ENCODE data around the gene IFITM1. TPM values are rescaled to one million over a fixed set of nuclear protein-coding genes. Genes with fewer than 3 reads are reported as not detected.

IFITM1 gene
- 55.4 TPM for total RNA-seq

- no peak for DNase-seq (ENCODE audit: low spot score)
Observed at GRCh38 chr11:313787-314553, at the start of gene IFITM1. TSS of gene IFITM1 (plus strand) at chr11:314040. CDS start at chr11:314171, 131 bp downstream.

DNA sequence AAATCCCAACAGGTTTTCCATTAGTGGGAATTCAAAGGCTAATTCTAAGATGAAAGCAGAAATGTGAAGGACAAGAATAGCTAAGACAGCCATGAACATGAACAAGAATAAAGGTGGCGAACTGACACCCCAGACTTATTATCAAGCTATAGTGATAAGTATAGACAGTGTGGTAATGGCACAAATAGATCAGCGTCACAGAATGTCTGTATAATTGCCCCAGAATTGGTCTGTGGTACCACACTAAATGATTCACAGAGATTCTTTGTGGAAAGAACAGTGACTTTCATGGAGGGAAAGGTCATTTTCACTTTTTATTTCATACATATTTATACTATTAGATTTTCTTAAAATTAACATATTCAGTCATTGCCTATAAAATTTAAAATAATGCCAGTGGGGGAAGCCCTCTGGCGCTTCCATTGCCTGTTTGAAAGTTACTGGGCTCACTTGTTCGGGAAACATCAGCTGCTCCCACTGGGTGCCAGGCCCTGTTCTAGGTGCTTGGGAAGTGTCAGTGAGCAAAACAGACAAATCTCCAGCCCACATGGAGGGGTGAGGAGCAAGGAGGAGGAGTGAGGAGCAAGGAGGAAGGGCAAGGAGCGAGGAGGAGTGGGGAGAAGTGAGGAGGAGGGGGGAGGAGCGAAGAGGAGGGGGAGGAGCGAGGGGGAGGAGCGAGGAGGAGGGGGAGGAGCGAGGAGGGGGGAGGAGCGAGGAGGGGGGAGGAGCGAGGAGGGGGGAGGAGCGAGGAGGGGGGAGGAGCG, 47.0 kb upstream of the IFITM1 start:
- DNase-seq (ENCODE audit: low spot score), result no peak

DNA sequence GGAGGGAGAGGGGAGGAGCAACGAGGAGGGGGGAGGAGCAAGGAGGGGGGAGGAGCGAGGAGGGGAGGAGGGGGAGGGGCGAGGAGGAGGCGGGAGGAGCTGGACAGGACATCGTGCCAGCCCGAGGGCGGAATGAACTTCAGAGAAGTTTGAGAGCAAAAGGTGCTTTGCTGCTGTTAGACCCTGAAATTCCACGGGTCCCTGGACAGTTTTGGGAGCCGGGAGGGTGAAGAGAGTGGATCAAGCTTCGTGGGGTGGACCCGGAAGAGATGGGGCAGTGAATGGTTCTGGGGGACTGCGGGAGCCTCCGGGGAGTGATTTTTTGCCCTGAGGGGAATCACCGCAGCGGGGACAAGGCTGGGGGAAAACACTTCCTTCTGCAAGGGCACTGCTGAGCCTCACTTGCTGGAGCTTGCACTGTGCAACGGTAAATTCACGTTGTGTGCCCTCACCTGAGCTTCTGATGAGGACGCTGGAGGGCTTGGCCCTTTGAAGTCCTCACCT, 46.3 kb upstream of the IFITM1 start:
- DNase-seq (ENCODE audit: low spot score), result no peak

DNA sequence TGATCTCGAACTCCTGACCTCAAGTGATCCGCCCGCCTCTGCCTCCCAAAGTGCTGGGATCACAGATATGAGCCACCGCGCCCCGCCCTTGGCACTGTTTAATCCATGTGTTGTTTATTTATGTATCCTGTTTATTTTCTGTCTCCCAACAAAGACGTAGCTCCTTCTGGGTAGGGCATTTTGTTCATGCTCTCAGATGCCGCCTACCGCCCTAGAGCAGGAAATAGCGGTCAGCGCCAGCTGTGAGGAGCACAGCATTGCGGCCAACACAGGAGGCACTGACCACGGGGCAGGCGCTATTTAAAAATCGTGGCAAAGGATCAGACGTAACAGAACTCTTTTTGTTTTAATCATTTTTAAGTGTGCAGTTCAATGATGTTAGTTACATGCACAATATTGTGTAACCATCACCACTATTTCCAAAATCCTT, 45.1 kb upstream of the IFITM1 start:
- DNase-seq (ENCODE audit: low spot score), result peak; percentile 60

DNA sequence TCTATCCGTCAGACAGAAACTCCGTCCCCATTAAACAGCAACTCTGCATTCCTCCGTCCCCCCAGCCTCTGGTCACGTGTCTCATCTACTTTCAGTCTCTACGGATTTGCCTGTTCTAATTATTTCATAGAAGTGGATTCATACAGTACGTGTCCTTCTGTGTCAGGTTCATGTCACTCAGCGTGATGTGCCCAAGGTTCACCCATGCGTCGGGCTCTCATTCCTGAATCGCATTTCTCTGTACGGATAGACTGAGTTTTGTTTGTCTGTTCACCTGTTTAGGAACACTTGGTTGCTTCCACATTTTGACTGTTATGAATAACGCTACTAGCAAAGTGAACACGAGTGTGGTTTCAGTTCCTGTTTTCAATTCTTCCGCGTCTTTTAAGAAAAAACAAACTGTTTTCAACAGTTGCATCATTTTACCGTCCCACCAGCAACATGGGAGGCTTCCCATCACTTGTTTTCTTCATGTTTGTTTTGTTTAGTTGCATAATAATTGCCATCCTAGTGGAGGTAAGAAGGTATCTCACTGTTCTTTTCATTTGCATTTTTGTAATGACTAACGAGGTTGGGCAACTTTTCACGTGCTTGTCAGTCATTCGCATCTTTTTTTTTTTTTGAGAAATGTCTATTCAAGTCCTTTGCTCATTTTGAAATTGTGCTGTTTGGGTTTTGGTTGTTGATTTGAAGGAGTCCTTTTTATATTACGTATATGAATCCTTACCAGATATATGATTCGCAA, 44.5 kb upstream of the IFITM1 start:
- DNase-seq (ENCODE audit: low spot score), result no peak

GRCh38 chr11:270451-271318, 43.2 kb upstream of the IFITM1 start:
- no peak for DNase-seq (ENCODE audit: low spot score)

- DNase-seq (ENCODE audit: low spot score), result no peak
Observed at GRCh38 chr11:271319-271715, 42.5 kb upstream of the IFITM1 start.

DNA sequence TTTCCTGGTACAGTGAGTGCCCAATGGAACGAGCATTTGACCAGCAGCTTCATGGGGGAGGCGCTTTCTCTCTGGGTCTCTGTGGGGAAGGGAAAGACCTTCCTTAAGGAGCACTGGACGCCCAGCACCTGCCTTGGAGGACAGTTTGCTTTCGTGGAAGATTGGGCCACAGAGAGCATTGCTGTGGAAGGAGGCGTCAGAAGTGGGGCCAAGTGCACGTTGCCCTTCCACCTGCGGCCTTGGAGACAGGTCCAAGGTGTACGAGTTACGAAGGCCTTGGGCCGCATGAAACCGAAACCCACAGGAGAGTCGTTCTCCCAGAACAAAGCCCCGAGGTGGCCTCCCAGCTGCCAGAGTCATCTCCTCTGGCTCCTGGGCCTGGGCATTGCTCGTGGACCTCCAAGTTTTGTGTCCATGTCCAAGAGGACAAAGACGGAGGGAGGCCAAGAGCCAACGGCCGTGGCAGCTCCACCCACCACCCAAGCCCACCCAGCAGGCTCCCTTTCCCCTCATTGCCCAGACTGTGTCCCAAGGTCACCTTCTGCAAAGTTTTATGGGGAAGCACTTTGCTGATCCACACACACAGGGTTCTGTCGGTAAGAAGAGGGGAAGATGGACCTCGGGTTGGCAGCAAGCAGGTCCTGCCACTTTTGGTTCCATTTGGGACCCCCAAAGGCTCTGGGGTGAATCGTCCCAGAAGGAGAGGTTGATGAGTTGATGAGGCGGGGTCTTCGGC, 41.5 kb upstream of the IFITM1 start:
- DNase-seq (ENCODE audit: low spot score), result no peak

GRCh38 chr11:272931-273198, 41.0 kb upstream of the IFITM1 start:
- DNase-seq (ENCODE audit: low spot score), result no peak

DNA sequence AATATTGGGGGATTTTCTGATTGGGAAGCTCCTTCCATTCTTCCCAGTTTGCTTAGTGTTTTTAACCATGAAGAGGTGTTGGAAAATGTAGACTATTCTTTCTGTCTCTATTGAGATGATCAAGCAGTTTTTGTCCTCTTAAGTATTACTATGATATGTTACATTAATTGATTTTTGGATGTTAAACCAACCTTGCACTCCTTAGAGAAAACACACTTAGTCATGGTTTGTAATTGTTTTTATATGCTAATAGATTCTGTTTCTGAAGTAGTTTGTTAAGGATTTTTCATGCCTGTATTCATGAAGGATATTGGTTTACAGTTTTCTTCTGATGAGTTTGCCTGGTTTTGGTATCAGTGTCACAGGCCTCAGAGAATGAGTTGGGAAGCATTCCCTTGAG, 37.6 kb upstream of the IFITM1 start:
- DNase-seq (ENCODE audit: low spot score), result no peak

DNA sequence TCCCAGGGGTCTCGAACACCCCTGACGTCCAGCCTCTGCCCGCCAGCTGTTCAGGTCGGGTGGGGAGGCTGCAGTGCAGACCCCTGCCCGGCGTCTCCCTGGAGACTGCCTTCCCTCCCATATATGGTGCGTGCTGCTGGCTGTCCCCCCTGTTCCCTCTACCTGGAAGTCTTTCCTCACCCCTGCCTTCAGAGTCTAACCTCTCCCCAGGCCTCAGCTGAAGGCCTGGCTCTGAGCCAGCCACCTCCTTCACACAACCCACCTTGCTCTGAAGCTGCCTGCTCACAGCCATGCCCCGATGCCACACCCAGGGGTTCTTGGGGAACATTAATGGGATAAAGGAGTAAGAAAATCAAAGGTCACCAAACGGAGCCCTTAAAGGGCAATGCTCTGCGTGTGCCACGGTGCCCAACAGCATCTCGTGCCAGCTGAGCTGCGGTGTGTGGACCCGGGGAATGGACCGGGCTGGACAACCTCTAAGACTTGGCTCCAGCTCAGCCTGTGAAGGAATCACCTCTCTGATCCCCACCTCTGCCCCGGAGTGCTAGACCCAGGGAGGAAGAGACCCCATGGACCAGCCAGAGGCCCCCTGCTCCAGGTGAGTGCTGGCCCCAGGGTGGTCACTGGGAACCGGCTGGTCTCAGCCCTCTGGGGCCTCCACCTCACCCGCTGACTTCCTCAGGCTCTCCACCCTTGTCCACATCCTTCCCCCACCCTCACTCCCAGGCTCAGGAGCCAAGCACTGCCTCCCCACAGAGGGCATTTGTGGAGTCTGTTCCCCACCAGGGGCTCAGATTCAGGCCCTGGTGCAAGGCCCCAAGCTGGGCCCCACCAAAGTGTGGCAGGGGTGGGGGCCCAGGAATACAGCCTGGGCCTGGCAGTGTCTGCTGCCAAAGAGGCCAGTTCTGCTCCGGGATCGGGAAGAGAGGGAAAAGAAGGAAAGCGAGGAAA, 35.6 kb upstream of the IFITM1 start, which contains the start of gene NLRP6:
Gene NLRP6, plus strand, starts transcription at position 407 of the 951 bp plus-strand sequence. Its CDS starts 163 bp downstream, at position 570.
- no peak for DNase-seq (ENCODE audit: low spot score)

GRCh38 chr11:279040-279965, 34.5 kb upstream of the IFITM1 start:
- DNase-seq (ENCODE audit: low spot score), result no peak

DNA sequence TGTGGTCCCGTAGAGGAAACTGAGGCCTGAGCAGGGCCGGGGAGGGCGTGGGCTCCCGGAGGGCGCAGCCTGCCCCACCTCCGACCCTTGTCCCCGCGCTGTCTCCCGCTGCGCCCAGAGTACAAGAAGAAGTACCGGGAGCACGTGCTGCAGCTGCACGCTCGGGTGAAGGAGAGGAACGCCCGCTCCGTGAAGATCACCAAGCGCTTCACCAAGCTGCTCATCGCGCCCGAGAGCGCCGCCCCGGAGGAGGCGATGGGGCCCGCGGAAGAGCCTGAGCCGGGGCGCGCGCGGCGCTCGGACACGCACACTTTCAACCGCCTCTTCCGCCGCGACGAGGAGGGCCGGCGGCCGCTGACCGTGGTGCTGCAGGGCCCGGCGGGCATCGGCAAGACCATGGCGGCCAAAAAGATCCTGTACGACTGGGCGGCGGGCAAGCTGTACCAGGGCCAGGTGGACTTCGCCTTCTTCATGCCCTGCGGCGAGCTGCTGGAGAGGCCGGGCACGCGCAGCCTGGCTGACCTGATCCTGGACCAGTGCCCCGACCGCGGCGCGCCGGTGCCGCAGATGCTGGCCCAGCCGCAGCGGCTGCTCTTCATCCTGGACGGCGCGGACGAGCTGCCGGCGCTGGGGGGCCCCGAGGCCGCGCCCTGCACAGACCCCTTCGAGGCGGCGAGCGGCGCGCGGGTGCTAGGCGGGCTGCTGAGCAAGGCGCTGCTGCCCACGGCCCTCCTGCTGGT, 33.7 kb upstream of the IFITM1 start:
- peak; percentile 72 for DNase-seq (ENCODE audit: low spot score)

DNA sequence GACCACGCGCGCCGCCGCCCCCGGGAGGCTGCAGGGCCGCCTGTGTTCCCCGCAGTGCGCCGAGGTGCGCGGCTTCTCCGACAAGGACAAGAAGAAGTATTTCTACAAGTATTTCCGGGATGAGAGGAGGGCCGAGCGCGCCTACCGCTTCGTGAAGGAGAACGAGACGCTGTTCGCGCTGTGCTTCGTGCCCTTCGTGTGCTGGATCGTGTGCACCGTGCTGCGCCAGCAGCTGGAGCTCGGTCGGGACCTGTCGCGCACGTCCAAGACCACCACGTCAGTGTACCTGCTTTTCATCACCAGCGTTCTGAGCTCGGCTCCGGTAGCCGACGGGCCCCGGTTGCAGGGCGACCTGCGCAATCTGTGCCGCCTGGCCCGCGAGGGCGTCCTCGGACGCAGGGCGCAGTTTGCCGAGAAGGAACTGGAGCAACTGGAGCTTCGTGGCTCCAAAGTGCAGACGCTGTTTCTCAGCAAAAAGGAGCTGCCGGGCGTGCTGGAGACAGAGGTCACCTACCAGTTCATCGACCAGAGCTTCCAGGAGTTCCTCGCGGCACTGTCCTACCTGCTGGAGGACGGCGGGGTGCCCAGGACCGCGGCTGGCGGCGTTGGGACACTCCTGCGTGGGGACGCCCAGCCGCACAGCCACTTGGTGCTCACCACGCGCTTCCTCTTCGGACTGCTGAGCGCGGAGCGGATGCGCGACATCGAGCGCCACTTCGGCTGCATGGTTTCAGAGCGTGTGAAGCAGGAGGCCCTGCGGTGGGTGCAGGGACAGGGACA, 32.9 kb upstream of the IFITM1 start:
- DNase-seq (ENCODE audit: low spot score), result no peak

DNA sequence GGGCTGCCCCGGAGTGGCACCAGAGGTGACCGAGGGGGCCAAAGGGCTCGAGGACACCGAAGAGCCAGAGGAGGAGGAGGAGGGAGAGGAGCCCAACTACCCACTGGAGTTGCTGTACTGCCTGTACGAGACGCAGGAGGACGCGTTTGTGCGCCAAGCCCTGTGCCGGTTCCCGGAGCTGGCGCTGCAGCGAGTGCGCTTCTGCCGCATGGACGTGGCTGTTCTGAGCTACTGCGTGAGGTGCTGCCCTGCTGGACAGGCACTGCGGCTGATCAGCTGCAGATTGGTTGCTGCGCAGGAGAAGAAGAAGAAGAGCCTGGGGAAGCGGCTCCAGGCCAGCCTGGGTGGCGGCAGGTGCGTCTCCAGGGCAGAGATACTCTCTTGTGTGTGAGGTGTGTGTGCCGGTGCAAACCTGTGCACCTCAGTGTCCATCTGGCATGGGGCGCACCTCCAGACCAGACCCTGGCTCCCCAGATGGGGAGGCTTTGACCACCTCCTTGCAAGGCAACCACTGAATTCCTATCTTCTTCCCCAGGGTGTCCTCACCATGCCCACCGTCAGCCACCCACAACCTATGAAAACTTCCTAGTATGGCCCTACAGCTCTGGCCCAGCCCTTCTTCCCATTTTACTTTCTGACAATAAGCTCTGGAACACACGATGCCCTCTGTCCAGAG, 32.2 kb upstream of the IFITM1 start:
- DNase-seq (ENCODE audit: low spot score), result no peak

DNA sequence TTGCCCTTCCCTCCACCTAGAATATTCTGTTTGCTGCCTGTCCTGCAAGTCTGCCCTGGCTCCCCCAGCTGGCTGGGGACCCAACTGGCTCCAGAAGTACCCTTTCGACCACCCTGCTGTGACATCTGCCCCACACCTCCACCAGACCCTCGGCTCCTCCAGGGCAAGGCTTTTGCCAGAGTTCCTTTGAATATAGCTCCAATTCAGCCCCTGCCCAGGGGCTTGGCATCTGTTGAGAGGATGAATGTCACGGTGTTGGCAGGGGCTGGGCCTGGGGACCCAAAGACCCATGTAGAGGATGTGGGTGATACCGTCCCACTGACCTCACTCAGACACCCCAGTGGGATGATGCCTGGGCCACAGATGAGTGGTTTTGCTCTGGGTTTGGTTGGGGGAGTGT, 31.7 kb upstream of the IFITM1 start:
- DNase-seq (ENCODE audit: low spot score), result no peak
